Endothelial cell of umbilical vein (primary cell): ENCODE measurements around the gene CHST15.

ENCODE experiments used
- EZH2 ChIP-seq: IDR thresholded peaks from 2 replicates; pipeline ENCODE4 v1.6.1; 2012; ENCODE audit warnings: borderline replicate concordance, low read depth, mild to moderate bottlenecking, moderate library complexity, low read length, inconsistent platforms; ENCODE audit not compliant: severe bottlenecking
- JUN ChIP-seq: IDR thresholded peaks from 2 replicates; pipeline ENCODE4 v1.6.1; 2011; ENCODE audit warnings: borderline replicate concordance, low read depth; ENCODE audit not compliant: insufficient read length, insufficient read depth
- MYC ChIP-seq: IDR thresholded peaks from one replicate; pipeline ENCODE4 v1.6.1; 2011; ENCODE audit warnings: mild to moderate bottlenecking, low read depth, low read length
- POLR2A ChIP-seq: IDR thresholded peaks from 2 replicates; pipeline ENCODE4 v1.6.1; 2012; ENCODE audit warnings: low read depth, mild to moderate bottlenecking, control low read depth, low read length
- POLR2AphosphoS5 ChIP-seq: IDR thresholded peaks from 2 replicates; pipeline ENCODE4 v1.6.1; 2012; ENCODE audit warnings: low read depth, mild to moderate bottlenecking, control low read depth, low read length, moderate library complexity; ENCODE audit not compliant: insufficient read depth
- TF ChIP-seq, protein P1 (sequence below), 2 donors: IDR thresholded peaks; 1 replicate in 1 of 2; 2 replicates in 1 of 2; pipeline ENCODE4 v1.5.1; 2011; ENCODE audit warnings: low read length in 2 of 2, mild to moderate bottlenecking in 2 of 2, moderate library complexity in 2 of 2, control low read depth in 1 of 2, inconsistent platforms in 1 of 2, low read depth in 1 of 2; ENCODE audit not compliant: insufficient read depth in 1 of 2; ENCODE audit errors: extremely low read depth in 1 of 2
- TF ChIP-seq, protein P2 (sequence below): IDR thresholded peaks from 2 replicates; pipeline ENCODE4 v1.6.1; 2011; ENCODE audit not compliant: insufficient read depth, insufficient read length

DNA sequence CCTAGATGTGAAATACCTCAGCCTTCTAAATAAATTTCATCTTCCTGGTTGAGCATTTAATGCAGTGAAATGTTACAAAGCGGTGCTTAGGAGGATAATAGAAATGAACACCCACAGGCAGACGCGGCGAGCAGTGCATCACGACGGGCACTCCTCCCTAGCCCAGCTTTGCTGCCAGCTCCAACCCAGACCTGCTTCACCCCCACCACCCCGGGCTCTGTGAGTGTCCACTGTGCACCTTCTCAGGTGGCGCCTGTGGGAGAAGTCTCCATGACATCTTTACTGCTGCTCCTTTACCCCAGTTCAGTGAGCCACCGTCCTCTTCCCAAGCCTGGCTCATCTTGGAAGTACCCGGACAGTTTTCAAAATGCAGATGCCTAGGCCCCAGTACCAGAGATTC, 5.2 kb upstream of the CHST15 start:
- TF ChIP-seq POLR2AphosphoS5 (no peak), EZH2 (no peak), POLR2A (no peak), JUN (no peak), MYC (no peak)
- TF ChIP-seq, protein P1, sequence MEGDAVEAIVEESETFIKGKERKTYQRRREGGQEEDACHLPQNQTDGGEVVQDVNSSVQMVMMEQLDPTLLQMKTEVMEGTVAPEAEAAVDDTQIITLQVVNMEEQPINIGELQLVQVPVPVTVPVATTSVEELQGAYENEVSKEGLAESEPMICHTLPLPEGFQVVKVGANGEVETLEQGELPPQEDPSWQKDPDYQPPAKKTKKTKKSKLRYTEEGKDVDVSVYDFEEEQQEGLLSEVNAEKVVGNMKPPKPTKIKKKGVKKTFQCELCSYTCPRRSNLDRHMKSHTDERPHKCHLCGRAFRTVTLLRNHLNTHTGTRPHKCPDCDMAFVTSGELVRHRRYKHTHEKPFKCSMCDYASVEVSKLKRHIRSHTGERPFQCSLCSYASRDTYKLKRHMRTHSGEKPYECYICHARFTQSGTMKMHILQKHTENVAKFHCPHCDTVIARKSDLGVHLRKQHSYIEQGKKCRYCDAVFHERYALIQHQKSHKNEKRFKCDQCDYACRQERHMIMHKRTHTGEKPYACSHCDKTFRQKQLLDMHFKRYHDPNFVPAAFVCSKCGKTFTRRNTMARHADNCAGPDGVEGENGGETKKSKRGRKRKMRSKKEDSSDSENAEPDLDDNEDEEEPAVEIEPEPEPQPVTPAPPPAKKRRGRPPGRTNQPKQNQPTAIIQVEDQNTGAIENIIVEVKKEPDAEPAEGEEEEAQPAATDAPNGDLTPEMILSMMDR (IDR thresholded peaks at IDR 0.05; ENCODE audit: extremely low read depth in 1 of 2, insufficient read depth in 1 of 2, low read depth in 1 of 2, low read length in 2 of 2): no peak
- TF ChIP-seq, protein P2, sequence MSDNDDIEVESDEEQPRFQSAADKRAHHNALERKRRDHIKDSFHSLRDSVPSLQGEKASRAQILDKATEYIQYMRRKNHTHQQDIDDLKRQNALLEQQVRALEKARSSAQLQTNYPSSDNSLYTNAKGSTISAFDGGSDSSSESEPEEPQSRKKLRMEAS: no peak
